ENCODE results near the gene TRIB2.

Gene TRIB2

DNA sequence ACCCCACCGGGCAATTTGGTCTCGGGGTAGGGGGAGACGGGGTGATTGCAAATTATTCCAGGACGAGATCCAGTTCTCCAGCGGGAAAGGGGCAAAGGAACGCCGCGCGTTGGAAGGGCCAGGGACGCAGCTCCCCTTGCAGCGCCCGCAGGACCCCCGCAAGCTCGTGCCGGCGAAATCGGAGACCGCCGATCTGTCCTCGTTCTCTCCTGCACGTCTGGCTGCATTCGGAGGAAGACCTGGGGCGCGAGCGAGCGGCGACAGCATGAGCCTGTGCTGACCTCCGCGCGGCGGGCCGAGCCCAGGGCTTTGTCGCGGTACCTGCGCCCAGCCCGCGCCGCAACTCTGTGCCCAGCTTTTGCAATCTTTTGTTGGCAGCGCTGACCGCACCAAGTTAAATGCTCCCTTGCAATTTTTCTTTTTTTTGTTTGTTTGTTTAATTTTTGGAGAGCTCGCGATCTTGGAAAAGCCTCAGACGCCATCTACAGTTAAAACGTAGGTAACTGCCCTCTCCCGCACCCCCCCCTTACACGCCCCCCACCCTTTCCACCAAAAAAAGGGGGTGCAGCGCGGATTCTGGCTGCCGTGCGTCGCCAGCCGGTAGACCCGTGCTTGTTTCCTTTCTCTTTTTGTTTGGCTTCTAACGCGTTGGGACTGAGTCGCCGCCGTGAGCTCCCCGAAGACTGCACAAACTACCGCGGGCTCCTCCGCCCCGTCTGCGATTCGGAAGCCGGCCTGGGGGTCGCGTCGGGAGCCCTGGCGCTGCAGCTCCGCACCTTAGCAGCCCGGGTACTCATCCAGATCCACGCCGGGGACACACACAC, 667 bp downstream of the TRIB2 start:
- ChIA-PET CTCF (interaction anchor here (0.7 to 7.2 kb wide), 45 partner anchors 8 to 935 kb away, joined by 3 to 60 read pairs (median 4); no protein-coding TSS in a partner anchor), POLR2A (interaction anchor here (0.6 to 3.0 kb wide), 10 partner anchors 15 to 888 kb away, joined by 3 to 14 read pairs (median 4); no protein-coding TSS in a partner anchor)
- peak overlapping the region; percentile 86 for H3K4me3 ChIP-seq (ENCODE audit: low read depth, low read length)
- DNase-seq (ENCODE audit: low read depth, low spot score) = no peak
- TF ChIP-seq, protein P1, sequence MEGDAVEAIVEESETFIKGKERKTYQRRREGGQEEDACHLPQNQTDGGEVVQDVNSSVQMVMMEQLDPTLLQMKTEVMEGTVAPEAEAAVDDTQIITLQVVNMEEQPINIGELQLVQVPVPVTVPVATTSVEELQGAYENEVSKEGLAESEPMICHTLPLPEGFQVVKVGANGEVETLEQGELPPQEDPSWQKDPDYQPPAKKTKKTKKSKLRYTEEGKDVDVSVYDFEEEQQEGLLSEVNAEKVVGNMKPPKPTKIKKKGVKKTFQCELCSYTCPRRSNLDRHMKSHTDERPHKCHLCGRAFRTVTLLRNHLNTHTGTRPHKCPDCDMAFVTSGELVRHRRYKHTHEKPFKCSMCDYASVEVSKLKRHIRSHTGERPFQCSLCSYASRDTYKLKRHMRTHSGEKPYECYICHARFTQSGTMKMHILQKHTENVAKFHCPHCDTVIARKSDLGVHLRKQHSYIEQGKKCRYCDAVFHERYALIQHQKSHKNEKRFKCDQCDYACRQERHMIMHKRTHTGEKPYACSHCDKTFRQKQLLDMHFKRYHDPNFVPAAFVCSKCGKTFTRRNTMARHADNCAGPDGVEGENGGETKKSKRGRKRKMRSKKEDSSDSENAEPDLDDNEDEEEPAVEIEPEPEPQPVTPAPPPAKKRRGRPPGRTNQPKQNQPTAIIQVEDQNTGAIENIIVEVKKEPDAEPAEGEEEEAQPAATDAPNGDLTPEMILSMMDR (IDR thresholded peaks at IDR 0.05; ENCODE audit: insufficient read depth, low read length, missing control alignments) = peak; percentile 1

DNA sequence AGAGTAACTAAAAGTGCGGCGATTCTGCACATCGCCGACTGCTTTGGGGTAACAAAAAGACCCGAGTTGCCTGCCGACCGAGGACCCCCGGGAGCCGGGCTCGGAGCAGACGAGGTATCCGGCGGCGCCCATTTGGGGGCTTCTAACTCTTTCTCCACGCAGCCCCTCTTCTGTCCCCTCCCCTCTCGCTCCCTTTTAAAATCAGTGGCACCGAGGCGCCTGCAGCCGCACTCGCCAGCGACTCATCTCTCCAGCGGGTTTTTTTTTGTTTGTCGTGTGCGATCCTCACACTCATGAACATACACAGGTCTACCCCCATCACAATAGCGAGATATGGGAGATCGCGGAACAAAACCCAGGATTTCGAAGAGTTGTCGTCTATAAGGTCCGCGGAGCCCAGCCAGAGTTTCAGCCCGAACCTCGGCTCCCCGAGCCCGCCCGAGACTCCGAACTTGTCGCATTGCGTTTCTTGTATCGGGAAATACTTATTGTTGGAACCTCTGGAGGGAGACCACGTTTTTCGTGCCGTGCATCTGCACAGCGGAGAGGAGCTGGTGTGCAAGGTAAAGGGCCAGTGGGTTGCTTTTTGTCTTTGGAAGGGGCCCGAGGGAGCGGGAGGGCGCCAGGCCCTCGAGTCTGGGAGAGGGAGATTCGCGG, 1.4 kb downstream of the TRIB2 start:
- H3K4me3 ChIP-seq (ENCODE audit: low read depth, low read length) = peak overlapping the region; percentile 86
- ChIA-PET CTCF (interaction anchor here (0.6 to 7.2 kb wide), 17 partner anchors 15 to 934 kb away, joined by 3 to 60 read pairs (median 6); no protein-coding TSS in a partner anchor), POLR2A (interaction anchor here (0.9 to 3.0 kb wide), 6 partner anchors 16 to 888 kb away, joined by 3 to 13 read pairs (median 4); no protein-coding TSS in a partner anchor)
- no peak for DNase-seq (ENCODE audit: low read depth, low spot score)
- TF ChIP-seq, protein P1 (IDR thresholded peaks at IDR 0.05; ENCODE audit: insufficient read depth, low read length, missing control alignments) = no peak

DNA sequence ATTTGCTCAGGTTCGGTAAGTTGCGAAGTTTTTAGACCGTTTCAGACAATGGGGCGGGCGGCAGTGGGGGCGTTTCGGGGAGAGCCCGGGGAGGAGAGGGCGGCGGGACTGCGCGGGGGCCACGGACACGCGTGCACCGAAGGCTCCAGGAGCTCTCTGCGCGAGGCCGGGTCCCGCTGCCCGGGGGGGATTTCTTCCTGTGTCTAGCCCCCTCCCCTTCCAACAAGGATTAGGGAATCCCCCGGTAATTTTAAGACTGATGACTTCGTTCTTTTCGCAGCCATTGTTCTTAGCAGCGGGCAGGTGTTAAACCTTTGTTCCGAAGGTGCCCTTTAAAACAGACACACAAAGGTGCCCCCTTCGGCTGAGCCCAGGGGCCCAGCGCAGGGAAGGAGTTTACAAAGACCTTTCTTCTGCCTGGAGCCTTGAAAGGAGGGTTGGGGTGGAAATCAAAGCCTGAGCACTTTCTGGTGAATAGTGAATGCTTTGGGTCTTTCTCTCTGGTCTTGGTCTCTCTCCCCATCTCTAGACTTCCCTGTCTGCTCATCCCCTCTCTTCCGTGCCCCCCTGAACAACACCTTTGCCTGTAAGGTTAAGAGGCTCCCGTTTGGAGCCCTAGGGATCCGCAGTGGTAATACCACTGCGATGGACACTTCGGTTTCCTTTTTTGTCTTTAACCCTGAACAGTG, 2.1 kb downstream of the TRIB2 start:
- TF ChIP-seq, protein P1 (IDR thresholded peaks at IDR 0.05; ENCODE audit: insufficient read depth, low read length, missing control alignments) = no peak
- DNase-seq (ENCODE audit: low read depth, low spot score) = no peak
- CTCF ChIA-PET = interaction anchor here (0.6 to 7.2 kb wide), 8 partner anchors 15 to 932 kb away, joined by 3 to 60 read pairs (median 19); no protein-coding TSS in a partner anchor
- H3K4me3 ChIP-seq (ENCODE audit: low read depth, low read length) = peak overlapping the region; percentile 86
- POLR2A ChIA-PET = interaction anchor here (0.9 to 3.0 kb wide), 4 partner anchors 16 to 889 kb away, joined by 3 to 13 read pairs (median 4); no protein-coding TSS in a partner anchor

DNA sequence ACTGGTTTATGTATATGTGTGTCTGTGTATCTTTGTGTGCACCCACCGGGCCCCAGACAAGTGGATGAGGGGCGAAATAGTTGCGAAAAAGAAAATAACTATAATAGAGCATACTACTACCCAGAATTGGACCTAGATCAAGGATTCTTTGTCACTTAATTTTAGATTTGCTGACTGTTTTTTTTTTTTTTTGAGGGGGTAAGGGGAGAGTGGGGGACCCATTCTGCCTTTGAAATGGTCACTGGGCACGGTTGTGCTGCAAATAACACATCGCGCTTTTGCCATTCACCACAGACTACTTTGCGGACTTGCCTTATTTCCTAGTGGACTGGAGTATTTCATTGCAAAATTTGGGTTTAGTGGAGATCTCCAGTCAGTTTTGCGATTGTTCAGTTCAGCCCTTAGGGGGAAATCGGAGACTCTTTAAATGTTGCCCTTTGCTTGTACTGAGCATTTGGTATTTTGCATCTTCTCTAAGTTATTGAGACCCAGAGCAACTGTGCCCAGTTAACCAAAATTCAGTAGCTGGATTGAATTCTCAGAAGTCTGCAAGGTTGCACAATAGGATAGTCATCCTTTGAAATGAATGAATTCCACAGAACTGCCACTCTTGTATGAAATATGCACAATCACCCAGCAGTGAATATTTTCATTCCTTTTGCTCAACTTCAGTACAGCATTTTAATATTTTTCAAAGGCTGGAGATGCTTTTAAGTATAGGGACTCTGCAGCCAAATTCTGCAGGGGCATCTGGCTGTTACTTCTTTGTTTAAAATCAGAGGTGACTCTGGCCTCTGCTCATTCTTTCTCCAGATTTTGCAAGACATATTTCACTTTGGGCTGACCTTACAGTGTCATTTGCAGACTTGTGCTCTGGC, 2.9 kb downstream of the TRIB2 start:
- peak overlapping the region; percentile 86 for H3K4me3 ChIP-seq (ENCODE audit: low read depth, low read length)
- TF ChIP-seq, protein P1 (IDR thresholded peaks at IDR 0.05; ENCODE audit: insufficient read depth, low read length, missing control alignments) = no peak
- no peak for DNase-seq (ENCODE audit: low read depth, low spot score)
- CTCF ChIA-PET = interaction anchor here (1.1 to 11.4 kb wide), 5 partner anchors 10 to 327 kb away, joined by 3 to 181 read pairs (median 4); no protein-coding TSS in a partner anchor
- POLR2A ChIA-PET = interaction anchor here (0.7 to 1.6 kb wide), 4 partner anchors 48 to 398 kb away, joined by 3 to 6 read pairs (median 4); no protein-coding TSS in a partner anchor

DNA sequence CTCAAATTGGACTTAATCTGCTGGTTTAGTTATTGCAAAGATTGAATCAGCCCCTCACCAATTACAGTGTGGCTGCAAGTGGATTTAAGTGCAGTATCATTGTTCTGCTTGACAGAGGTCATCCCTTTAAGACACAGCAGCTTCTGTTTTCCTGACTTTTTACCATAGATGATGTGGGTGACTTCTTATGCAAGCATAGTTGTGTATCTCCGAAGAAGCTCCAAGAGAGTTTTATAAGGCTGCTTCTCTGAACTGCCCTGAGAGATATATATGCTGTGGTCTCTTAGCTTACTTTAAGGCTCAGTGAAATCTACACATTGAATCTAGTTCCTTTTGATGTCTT, 3.5 kb downstream of the TRIB2 start:
- no peak for DNase-seq (ENCODE audit: low read depth, low spot score)
- POLR2A ChIA-PET = interaction anchor here (0.7 to 1.7 kb wide), 8 partner anchors 47 to 399 kb away, joined by 3 to 6 read pairs (median 4); no protein-coding TSS in a partner anchor
- TF ChIP-seq, protein P1 (IDR thresholded peaks at IDR 0.05; ENCODE audit: insufficient read depth, low read length, missing control alignments) = no peak
- peak overlapping the region; percentile 86 for H3K4me3 ChIP-seq (ENCODE audit: low read depth, low read length)
- CTCF ChIA-PET = interaction anchor here (1.1 to 11.4 kb wide), 6 partner anchors 9 to 326 kb away, joined by 3 to 181 read pairs (median 4); no protein-coding TSS in a partner anchor

Measured in AG04449 (cell line).